ENCODE measurements around the gene LOXL1. TPM values are rescaled to one million over a fixed set of nuclear protein-coding genes. Genes with fewer than 3 reads are reported as not detected.

Gene LOXL1
- polyA plus RNA-seq, 3 donors: 0.07 TPM; not detected in 2

DNA sequence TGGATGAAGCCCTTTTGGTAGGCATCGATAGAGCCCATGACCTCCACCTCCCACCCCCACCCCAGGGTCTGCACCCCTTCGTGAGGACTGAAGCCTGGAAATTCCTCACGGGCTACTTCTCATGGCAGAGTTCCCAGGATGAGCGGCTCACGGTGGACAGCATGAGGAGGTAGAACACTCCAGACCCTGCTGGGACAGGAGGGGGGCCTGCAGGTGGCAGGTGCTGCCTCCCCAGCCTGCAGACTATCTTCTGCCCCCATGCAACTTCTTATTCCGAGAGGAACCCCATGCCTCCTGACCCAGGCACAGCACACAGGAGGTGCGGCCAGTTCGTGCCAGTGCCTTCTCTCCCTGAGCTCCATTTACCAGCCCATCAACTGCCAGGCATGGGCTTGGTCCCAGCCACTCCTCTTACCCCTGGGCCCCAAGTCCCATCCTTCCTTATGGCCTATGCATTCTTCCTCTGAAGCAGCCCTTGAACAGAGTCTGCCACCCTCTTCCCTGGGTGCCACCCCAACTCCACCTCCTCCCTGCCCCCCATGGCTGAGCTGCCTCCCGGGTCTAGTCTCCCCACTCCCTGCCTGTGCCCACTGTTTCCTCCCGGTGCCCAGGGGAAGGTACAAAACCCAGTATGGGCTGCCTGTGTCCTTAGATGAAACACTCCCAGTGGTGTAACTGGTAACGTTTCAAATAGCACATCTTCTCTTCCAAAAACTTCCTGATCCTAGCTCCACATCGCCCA, 44.5 kb upstream of the LOXL1 start:
- Histone ChIP-seq H2AFZ (ENCODE audit: insufficient read depth, low read depth, low read length, poor library complexity, severe bottlenecking) (no peak overlapping the region), H3K4me2 (replicated peaks; ENCODE audit: extremely low read depth, low read length, poor library complexity, severe bottlenecking) (no peak overlapping the region), H3K27ac (ENCODE audit: low read depth in 1 of 2, low read length in 2 of 2) (no peak overlapping the region), H3K27me3 (ENCODE audit: control insufficient read depth in 2 of 2, insufficient read depth in 2 of 2, low read length in 2 of 2) (no peaks in the 10 kb centered on the region), H4K20me1 (ENCODE audit: insufficient read depth, low read length) (no peaks in the 10 kb centered on the region), H3K79me2 (ENCODE audit: insufficient read depth, low read length) (no peaks in the 10 kb centered on the region), H3K9me3 (replicated peaks in 1 of 2; ENCODE audit: control insufficient read depth in 1 of 2, insufficient read depth in 1 of 2, low read length in 2 of 2) (no peaks in the 10 kb centered on the region), H3K4me1 (ENCODE audit: control insufficient read depth in 1 of 2, insufficient read depth in 2 of 2, low read length in 2 of 2) (no peaks in the 10 kb centered on the region), H3K9ac (ENCODE audit: insufficient read depth, low read length, poor library complexity, severe bottlenecking) (no peak overlapping the region), H3K4me3 (replicated peaks in 1 of 3; ENCODE audit: low read depth in 2 of 3, low read length in 3 of 3) (no peak overlapping the region), H3K36me3 (replicated peaks in 1 of 2; ENCODE audit: control insufficient read depth in 1 of 2, insufficient read depth in 2 of 2, low read length in 2 of 2) (no peaks in the 10 kb centered on the region)
- H3K27me3 Mint-ChIP-seq (ENCODE audit: low read depth in 3 of 3): peaks cover 0 to 8% (median 3%) of the 10 kb centered on the region in 3 donors
- peaks cover 0 to 2% (median 0%) of the 10 kb centered on the region in 7 donors for H3K9me3 Mint-ChIP-seq
- TF ChIP-seq, protein P1, sequence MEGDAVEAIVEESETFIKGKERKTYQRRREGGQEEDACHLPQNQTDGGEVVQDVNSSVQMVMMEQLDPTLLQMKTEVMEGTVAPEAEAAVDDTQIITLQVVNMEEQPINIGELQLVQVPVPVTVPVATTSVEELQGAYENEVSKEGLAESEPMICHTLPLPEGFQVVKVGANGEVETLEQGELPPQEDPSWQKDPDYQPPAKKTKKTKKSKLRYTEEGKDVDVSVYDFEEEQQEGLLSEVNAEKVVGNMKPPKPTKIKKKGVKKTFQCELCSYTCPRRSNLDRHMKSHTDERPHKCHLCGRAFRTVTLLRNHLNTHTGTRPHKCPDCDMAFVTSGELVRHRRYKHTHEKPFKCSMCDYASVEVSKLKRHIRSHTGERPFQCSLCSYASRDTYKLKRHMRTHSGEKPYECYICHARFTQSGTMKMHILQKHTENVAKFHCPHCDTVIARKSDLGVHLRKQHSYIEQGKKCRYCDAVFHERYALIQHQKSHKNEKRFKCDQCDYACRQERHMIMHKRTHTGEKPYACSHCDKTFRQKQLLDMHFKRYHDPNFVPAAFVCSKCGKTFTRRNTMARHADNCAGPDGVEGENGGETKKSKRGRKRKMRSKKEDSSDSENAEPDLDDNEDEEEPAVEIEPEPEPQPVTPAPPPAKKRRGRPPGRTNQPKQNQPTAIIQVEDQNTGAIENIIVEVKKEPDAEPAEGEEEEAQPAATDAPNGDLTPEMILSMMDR (IDR thresholded peaks at IDR 0.05): no peak
- 94% methylated on average over 7 of the region's 12 CpGs for WGBS (ENCODE audit: insufficient coverage)
- H3K27ac Mint-ChIP-seq: no peak overlapping the region
- intact Hi-C loops (cut with micrococcal nuclease): loop anchor here in 1 of 2 donors (5.0 kb wide), 1 partner anchor 46 kb away; the partner anchor contains the start of gene LOXL1
- H3K36me3 Mint-ChIP-seq: no peaks in the 10 kb centered on the region
- no peak overlapping the region for H3K4me3 Mint-ChIP-seq
- no peak for DNase-seq
- no peaks in the 10 kb centered on the region for H3K4me1 Mint-ChIP-seq

DNA sequence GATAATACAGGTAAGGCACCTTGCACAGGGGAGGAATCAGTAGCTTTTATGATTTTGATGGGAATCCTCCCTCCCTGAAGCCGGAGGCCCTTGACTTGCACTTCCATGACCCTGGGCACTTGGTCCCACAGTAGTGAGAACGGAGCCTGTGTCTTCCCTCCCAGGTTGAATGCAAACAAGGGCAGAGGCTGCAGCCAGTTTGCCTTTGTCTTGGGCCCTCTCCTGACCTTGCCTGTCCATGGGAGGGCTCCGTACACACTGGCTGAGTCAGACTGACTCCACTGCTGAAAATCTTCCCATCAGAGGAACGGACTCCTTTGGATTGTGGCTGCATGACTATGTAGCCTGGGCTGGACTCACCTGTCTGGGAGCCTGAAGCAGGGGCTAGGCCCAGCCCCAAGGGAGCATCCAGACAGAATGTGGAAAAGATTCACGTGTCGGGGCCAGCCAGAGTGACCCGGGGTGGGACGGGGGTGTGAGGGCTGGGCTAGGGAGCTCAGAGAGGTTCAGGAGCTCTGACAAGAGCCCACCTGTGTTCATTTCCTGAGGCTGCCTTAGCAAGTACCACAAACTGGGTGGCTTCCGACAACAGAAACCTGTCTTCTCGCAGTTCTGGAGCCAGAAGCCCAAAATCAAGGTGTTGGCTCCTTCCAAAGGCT, 43.4 kb upstream of the LOXL1 start:
- Histone ChIP-seq H3K27me3 (ENCODE audit: control insufficient read depth in 2 of 2, insufficient read depth in 2 of 2, low read length in 2 of 2) (no peaks in the 10 kb centered on the region), H4K20me1 (ENCODE audit: insufficient read depth, low read length) (no peaks in the 10 kb centered on the region), H3K79me2 (ENCODE audit: insufficient read depth, low read length) (no peaks in the 10 kb centered on the region), H3K27ac (ENCODE audit: low read depth in 1 of 2, low read length in 2 of 2) (no peak overlapping the region), H3K4me1 (ENCODE audit: control insufficient read depth in 1 of 2, insufficient read depth in 2 of 2, low read length in 2 of 2) (no peaks in the 10 kb centered on the region), H3K9ac (ENCODE audit: insufficient read depth, low read length, poor library complexity, severe bottlenecking) (no peak overlapping the region), H3K4me3 (replicated peaks in 1 of 3; ENCODE audit: low read depth in 2 of 3, low read length in 3 of 3) (no peak overlapping the region), H3K4me2 (replicated peaks; ENCODE audit: extremely low read depth, low read length, poor library complexity, severe bottlenecking) (no peak overlapping the region), H2AFZ (ENCODE audit: insufficient read depth, low read depth, low read length, poor library complexity, severe bottlenecking) (no peak overlapping the region), H3K9me3 (replicated peaks in 1 of 2; ENCODE audit: control insufficient read depth in 1 of 2, insufficient read depth in 1 of 2, low read length in 2 of 2) (no peaks in the 10 kb centered on the region), H3K36me3 (replicated peaks in 1 of 2; ENCODE audit: control insufficient read depth in 1 of 2, insufficient read depth in 2 of 2, low read length in 2 of 2) (no peaks in the 10 kb centered on the region)
- 96% methylated on average over 9 of the region's 10 CpGs for WGBS (ENCODE audit: insufficient coverage)
- TF ChIP-seq, protein P1 (IDR thresholded peaks at IDR 0.05): no peak
- Mint-ChIP-seq H3K36me3 (no peaks in the 10 kb centered on the region), H3K4me1 (no peaks in the 10 kb centered on the region), H3K9me3 (peaks cover 0 to 2% (median 0%) of the 10 kb centered on the region in 7 donors), H3K27me3 (ENCODE audit: low read depth in 3 of 3) (peaks cover 0 to 8% (median 3%) of the 10 kb centered on the region in 3 donors), H3K27ac (no peak overlapping the region), H3K4me3 (no peak overlapping the region)
- intact Hi-C loops (cut with micrococcal nuclease): loop anchor here in 1 of 2 donors (5.0 kb wide), 1 partner anchor 44 kb away; the partner anchor contains the start of gene LOXL1
- no peak for DNase-seq

Data from CD14-positive monocyte (primary cell).